Lower leg skin (tissue), 3 donors: ENCODE measurements around the gene TAF6L.

Experiments used
- CTCF ChIP-seq, 3 donors: fragments of 450-650 bp; IDR thresholded peaks; one replicate each; pipeline ENCODE4 v1.5.1; 2016; ENCODE audit warnings: antibody characterized with exemption in 3 of 3, mild to moderate bottlenecking in 3 of 3, moderate library complexity in 2 of 3
- POLR2A ChIP-seq, 2 donors: fragments of 450-650 bp; IDR thresholded peaks; one replicate each; pipeline ENCODE4 v1.6.1; 2016 to 2017; ENCODE audit warnings: antibody characterized with exemption in 2 of 2, mild to moderate bottlenecking in 1 of 2, moderate library complexity in 1 of 2

GRCh38 chr11:62757846-62758788, 13.1 kb upstream of the TAF6L start:
- TF ChIP-seq CTCF (IDR thresholded peaks at IDR 0.05), result no peak
- no peak for TF ChIP-seq POLR2A (IDR thresholded peaks at IDR 0.05)
